Gastrocnemius medialis (tissue), 4 donors: Measurements from ENCODE around the gene KRTAP4-8. TPM values are rescaled to one million over a fixed set of nuclear protein-coding genes. Genes with fewer than 3 reads are reported as not detected.

Experiments
- ATAC-seq, 2 donors: fragments of 150-250 bp; one replicate each; pipeline ENCODE4 v1.9.1; 2016
- DNase-seq, 2 donors: peaks; one replicate each; pipeline ENCODE4 v3.0.0-alpha.2; 2019
- H3K27ac ChIP-seq, 4 donors: fragments of 200-600 bp; sonication (generic); 1 replicate in 1 of 4; 2 replicates in 3 of 4; pipeline ENCODE4 v1.5.1; 2016 to 2018; ENCODE audit warnings: mild to moderate bottlenecking in 2 of 4, moderate library complexity in 1 of 4
- H3K27me3 ChIP-seq, 3 donors: fragments of 200-600 bp; sonication (generic) in 2 of 3; 1 replicate in 1 of 3; 2 replicates in 2 of 3; pipeline versions ENCODE4 v1.5.1 to v1.6.0; 2016 to 2019; ENCODE audit warnings: mild to moderate bottlenecking in 1 of 3, moderate library complexity in 1 of 3
- H3K36me3 ChIP-seq, 2 donors: fragments of 200-600 bp; sonication (generic) in 1 of 2; one replicate each; pipeline ENCODE4 v1.5.1; 2017 to 2018
- H3K4me1 ChIP-seq, 2 donors: fragments of 200-600 bp; sonication (generic) in 1 of 2; one replicate each; pipeline ENCODE4 v1.5.1; 2016 to 2017; ENCODE audit warnings: mild to moderate bottlenecking in 2 of 2
- H3K4me3 ChIP-seq, 4 donors: fragments of 200-600 bp; sonication (generic) in 3 of 4; 1 replicate in 1 of 4; 2 replicates in 3 of 4; pipeline ENCODE4 v1.5.1; 2016 to 2019; ENCODE audit warnings: mild to moderate bottlenecking in 2 of 4
- H3K9me3 ChIP-seq, 3 donors: fragments of 200-600 bp; sonication (generic) in 2 of 3; 1 replicate in 1 of 3; 2 replicates in 2 of 3; pipeline ENCODE4 v1.5.1; 2016 to 2019
- POLR2A ChIP-seq, 2 donors: fragments of 450-650 bp; IDR thresholded peaks; one replicate each; pipeline ENCODE4 v1.6.1; 2017; ENCODE audit warnings: antibody characterized with exemption in 2 of 2, mild to moderate bottlenecking in 2 of 2, moderate library complexity in 2 of 2
- in situ Hi-C, 4 donors: fragments of 200-750 bp; cut with MboI; loops; one replicate each; pipeline versions ENCODE4 v1.15.0 to v1.8.0; 2017; ENCODE audit warnings: low sequenced_read_pairs in 4 of 4
- intact Hi-C: fragments of 100-400 bp; cut with DNase I; formaldehyde crosslinking; loops from one replicate; pipeline ENCODE4 v1.15.1; 2023; ENCODE audit warnings: low total_unique reads
- total RNA-seq, 4 donors: library from RNA; depleted of rRNA; stranded (reverse); fragments of >200 nt; gene quantifications; one replicate each; pipeline versions ENCODE4 v1.1.0 to v1.2.3, GENCODE V29; 2016
- TF ChIP-seq, protein P1 (sequence below), 5 experiments: fragments of 450-650 bp in 3 of 5; fragments of 200-600 bp in 2 of 5; sonication (generic) in 2 of 5; IDR thresholded peaks in 4 of 5; conservative IDR thresholded peaks in 1 of 5; 1 replicate in 4 of 5; 2 replicates in 1 of 5; pipeline ENCODE4 v1.5.1; 2016 to 2019; ENCODE audit warnings: antibody characterized with exemption in 5 of 5, mild to moderate bottlenecking in 3 of 5, moderate library complexity in 3 of 5

The KRTAP4-8 gene
- total RNA-seq, 4 donors from 2014 or later = not detected

- Histone ChIP-seq H3K4me1 (no peaks in the 10 kb centered on the region), H3K36me3 (no peaks in the 10 kb centered on the region), H3K4me3 (no peak overlapping the region), H3K27ac (no peak overlapping the region), H3K9me3 (no peaks in the 10 kb centered on the region), H3K27me3 (peaks cover 0 to 6% (median 0%) of the 10 kb centered on the region in 3 donors)
- in situ Hi-C loops = loop anchor here in 1 of 4 donors (25.0 kb wide), 1 partner anchor 111 kb away; the partner anchor contains the start of genes KRTAP4-1, KRTAP4-2 and KRTAP9-1
- intact Hi-C loops = no loop called here
- ATAC-seq (no peak), DNase-seq (no peak)
- TF ChIP-seq, protein P1, sequence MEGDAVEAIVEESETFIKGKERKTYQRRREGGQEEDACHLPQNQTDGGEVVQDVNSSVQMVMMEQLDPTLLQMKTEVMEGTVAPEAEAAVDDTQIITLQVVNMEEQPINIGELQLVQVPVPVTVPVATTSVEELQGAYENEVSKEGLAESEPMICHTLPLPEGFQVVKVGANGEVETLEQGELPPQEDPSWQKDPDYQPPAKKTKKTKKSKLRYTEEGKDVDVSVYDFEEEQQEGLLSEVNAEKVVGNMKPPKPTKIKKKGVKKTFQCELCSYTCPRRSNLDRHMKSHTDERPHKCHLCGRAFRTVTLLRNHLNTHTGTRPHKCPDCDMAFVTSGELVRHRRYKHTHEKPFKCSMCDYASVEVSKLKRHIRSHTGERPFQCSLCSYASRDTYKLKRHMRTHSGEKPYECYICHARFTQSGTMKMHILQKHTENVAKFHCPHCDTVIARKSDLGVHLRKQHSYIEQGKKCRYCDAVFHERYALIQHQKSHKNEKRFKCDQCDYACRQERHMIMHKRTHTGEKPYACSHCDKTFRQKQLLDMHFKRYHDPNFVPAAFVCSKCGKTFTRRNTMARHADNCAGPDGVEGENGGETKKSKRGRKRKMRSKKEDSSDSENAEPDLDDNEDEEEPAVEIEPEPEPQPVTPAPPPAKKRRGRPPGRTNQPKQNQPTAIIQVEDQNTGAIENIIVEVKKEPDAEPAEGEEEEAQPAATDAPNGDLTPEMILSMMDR (IDR thresholded peaks at IDR 0.05 in 4 of 5, conservative IDR thresholded peaks at IDR 0.05 in 1 of 5) = no peak
- TF ChIP-seq POLR2A (IDR thresholded peaks at IDR 0.05) = no peak
Measured at GRCh38 chr17:41076788-41077187, 21.2 kb downstream of the KRTAP4-8 start.

- no peak overlapping the region for H3K4me3 ChIP-seq
- ATAC-seq (no peak), DNase-seq (no peak)
- no peaks in the 10 kb centered on the region for H3K36me3 ChIP-seq
- H3K27me3 ChIP-seq = peaks cover 0 to 5% (median 0%) of the 10 kb centered on the region in 3 donors
- H3K9me3 ChIP-seq = no peaks in the 10 kb centered on the region
- TF ChIP-seq, protein P1 (IDR thresholded peaks at IDR 0.05 in 4 of 5, conservative IDR thresholded peaks at IDR 0.05 in 1 of 5) = no peak
- no peak for TF ChIP-seq POLR2A (IDR thresholded peaks at IDR 0.05)
- H3K27ac ChIP-seq = no peak overlapping the region
- H3K4me1 ChIP-seq = no peaks in the 10 kb centered on the region
- intact Hi-C loops (no loop called here), in situ Hi-C loops (loop anchor here in 1 of 4 donors (25.0 kb wide), 1 partner anchor 111 kb away; the partner anchor contains the start of gene KRT39)
Measured at GRCh38 chr17:41073676-41074075, 24.3 kb downstream of the KRTAP4-8 start.

GRCh38 chr17:41071606-41072360 is 26.2 kb downstream of the KRTAP4-8 start:
- DNase-seq = no peak
- Histone ChIP-seq H3K27me3 (no peaks in the 10 kb centered on the region), H3K4me1 (no peaks in the 10 kb centered on the region), H3K4me3 (no peak overlapping the region), H3K36me3 (no peaks in the 10 kb centered on the region), H3K27ac (no peak overlapping the region), H3K9me3 (no peaks in the 10 kb centered on the region)
- intact Hi-C loops = no loop called here
- ATAC-seq = no peak
- in situ Hi-C loops = loop anchor here in 1 of 4 donors (25.0 kb wide), 1 partner anchor 109 kb away; the partner anchor contains the start of gene KRT39
- TF ChIP-seq, protein P1 (IDR thresholded peaks at IDR 0.05 in 4 of 5, conservative IDR thresholded peaks at IDR 0.05 in 1 of 5) = no peak
- TF ChIP-seq POLR2A (IDR thresholded peaks at IDR 0.05) = no peak

- no peak for DNase-seq
- TF ChIP-seq POLR2A (IDR thresholded peaks at IDR 0.05) = no peak
- TF ChIP-seq, protein P1 (IDR thresholded peaks at IDR 0.05 in 4 of 5, conservative IDR thresholded peaks at IDR 0.05 in 1 of 5) = no peak
- Histone ChIP-seq H3K4me3 (no peak overlapping the region), H3K4me1 (no peaks in the 10 kb centered on the region), H3K36me3 (no peaks in the 10 kb centered on the region), H3K27me3 (peaks cover 0 to 4% (median 0%) of the 10 kb centered on the region in 3 donors), H3K27ac (no peak overlapping the region), H3K9me3 (no peaks in the 10 kb centered on the region)
- in situ Hi-C loops = loop anchor here in 1 of 4 donors (25.0 kb wide), 1 partner anchor 107 kb away; the partner anchor contains the start of gene KRT39
- no peak for ATAC-seq
- intact Hi-C loops = no loop called here
Measured at GRCh38 chr17:41069031-41069430, 28.9 kb downstream of the KRTAP4-8 start.
